WTC11 (cell line): ENCODE results near the gene EPHB3.
A peak's percentile ranks its signal among the peaks of the same experiment; 100 is the strongest.

Experiments
- ATF2 ChIP-seq: sonication (generic); formaldehyde crosslinking; IDR thresholded peaks from 2 replicates; pipeline ENCODE4 v1.8.1; 2022; ENCODE audit warnings: low read depth, missing genetic modification reagents, borderline replicate concordance
- CREB1 ChIP-seq: sonication (generic); formaldehyde crosslinking; IDR thresholded peaks from 2 replicates; pipeline ENCODE4 v1.8.0; 2023; ENCODE audit warnings: mild to moderate bottlenecking, missing genetic modification reagents
- CTCF ChIP-seq: fragments of 200-600 bp; IDR thresholded peaks from 2 replicates; pipeline ENCODE4 v1.8.0; 2022; ENCODE audit warnings: antibody characterized with exemption
- E2F5 ChIP-seq: sonication (generic); formaldehyde crosslinking; IDR thresholded peaks from 2 replicates; pipeline ENCODE4 v1.8.1; 2022; ENCODE audit warnings: mild to moderate bottlenecking, moderate library complexity, missing genetic modification reagents
- FOXP4 ChIP-seq: sonication (generic); formaldehyde crosslinking; IDR thresholded peaks from 2 replicates; pipeline ENCODE4 v1.8.0; 2022; ENCODE audit warnings: mild to moderate bottlenecking, missing genetic modification reagents
- NFYB ChIP-seq: sonication (generic); formaldehyde crosslinking; conservative IDR thresholded peaks from 2 replicates; pipeline ENCODE4 v1.8.0; 2022; ENCODE audit warnings: low read depth, missing genetic modification reagents
- RELA ChIP-seq: sonication (generic); formaldehyde crosslinking; IDR thresholded peaks from 2 replicates; pipeline ENCODE4 v1.8.1; 2022; ENCODE audit warnings: missing genetic modification reagents, mild to moderate bottlenecking, borderline replicate concordance
- ZNF232 ChIP-seq: sonication (generic); formaldehyde crosslinking; IDR thresholded peaks from 2 replicates; pipeline ENCODE4 v1.8.0; 2022; ENCODE audit warnings: mild to moderate bottlenecking, missing genetic modification reagents

- TF ChIP-seq CTCF (no peak), NFYB (CRISPR knock-in tag) (no peak), ZNF232 (no peak), E2F5 (CRISPR knock-in tag) (0 out of 2 replicates have a peak, but pooled peaks have one; percentile 21), RELA (CRISPR knock-in tag) (no peak), FOXP4 (no peak), CREB1 (CRISPR knock-in tag) (no peak), ATF2 (CRISPR knock-in tag) (no peak)
Observed at GRCh38 chr3:184568924-184569829, 7.6 kb downstream of the EPHB3 start.
